Coronary artery (tissue), 2 donors: ENCODE results near the gene PSME2.

ENCODE experiments used
- DNase-seq: peaks from one replicate; pipeline ENCODE4 v3.0.0-alpha.2; 2017; ENCODE audit warnings: low spot score
- H3K27ac ChIP-seq, 2 donors: fragments of 200-600 bp; sonication (generic); one replicate each; pipeline ENCODE4 v1.5.1; 2016 to 2019
- H3K4me3 ChIP-seq: fragments of 200-600 bp; sonication (generic); 2 replicates; pipeline ENCODE4 v1.5.1; 2016; ENCODE audit warnings: mild to moderate bottlenecking, moderate library complexity
- TF ChIP-seq, protein P1 (sequence below): fragments of 200-600 bp; sonication (generic); IDR thresholded peaks from one replicate; pipeline ENCODE4 v1.5.1; 2019; ENCODE audit warnings: antibody characterized with exemption

PSME2 gene

DNA sequence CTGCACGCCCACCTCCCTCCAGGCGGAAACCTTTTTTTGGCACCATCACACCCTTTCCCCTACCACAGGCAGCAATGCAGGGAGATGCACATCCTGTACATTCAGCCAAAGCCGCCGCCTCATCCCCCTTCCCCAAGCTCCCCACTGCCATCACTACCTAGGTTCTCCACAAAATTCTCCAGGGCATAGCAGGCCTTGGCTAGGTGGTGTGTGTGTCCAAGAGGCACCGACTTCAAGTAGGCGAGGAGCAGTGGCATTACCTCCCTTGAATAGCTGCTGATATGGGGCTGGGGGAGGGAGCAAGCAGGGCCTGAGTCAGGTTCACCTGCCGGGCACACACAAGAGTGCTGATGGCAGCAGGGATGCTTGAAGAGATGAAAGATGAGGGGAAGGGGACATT lies 38.6 kb upstream of the PSME2 start:
- Histone ChIP-seq H3K4me3 (no peak overlapping the region), H3K27ac (no peak overlapping the region)
- TF ChIP-seq, protein P1, sequence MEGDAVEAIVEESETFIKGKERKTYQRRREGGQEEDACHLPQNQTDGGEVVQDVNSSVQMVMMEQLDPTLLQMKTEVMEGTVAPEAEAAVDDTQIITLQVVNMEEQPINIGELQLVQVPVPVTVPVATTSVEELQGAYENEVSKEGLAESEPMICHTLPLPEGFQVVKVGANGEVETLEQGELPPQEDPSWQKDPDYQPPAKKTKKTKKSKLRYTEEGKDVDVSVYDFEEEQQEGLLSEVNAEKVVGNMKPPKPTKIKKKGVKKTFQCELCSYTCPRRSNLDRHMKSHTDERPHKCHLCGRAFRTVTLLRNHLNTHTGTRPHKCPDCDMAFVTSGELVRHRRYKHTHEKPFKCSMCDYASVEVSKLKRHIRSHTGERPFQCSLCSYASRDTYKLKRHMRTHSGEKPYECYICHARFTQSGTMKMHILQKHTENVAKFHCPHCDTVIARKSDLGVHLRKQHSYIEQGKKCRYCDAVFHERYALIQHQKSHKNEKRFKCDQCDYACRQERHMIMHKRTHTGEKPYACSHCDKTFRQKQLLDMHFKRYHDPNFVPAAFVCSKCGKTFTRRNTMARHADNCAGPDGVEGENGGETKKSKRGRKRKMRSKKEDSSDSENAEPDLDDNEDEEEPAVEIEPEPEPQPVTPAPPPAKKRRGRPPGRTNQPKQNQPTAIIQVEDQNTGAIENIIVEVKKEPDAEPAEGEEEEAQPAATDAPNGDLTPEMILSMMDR, result no peak
- DNase-seq, result no peak

DNA sequence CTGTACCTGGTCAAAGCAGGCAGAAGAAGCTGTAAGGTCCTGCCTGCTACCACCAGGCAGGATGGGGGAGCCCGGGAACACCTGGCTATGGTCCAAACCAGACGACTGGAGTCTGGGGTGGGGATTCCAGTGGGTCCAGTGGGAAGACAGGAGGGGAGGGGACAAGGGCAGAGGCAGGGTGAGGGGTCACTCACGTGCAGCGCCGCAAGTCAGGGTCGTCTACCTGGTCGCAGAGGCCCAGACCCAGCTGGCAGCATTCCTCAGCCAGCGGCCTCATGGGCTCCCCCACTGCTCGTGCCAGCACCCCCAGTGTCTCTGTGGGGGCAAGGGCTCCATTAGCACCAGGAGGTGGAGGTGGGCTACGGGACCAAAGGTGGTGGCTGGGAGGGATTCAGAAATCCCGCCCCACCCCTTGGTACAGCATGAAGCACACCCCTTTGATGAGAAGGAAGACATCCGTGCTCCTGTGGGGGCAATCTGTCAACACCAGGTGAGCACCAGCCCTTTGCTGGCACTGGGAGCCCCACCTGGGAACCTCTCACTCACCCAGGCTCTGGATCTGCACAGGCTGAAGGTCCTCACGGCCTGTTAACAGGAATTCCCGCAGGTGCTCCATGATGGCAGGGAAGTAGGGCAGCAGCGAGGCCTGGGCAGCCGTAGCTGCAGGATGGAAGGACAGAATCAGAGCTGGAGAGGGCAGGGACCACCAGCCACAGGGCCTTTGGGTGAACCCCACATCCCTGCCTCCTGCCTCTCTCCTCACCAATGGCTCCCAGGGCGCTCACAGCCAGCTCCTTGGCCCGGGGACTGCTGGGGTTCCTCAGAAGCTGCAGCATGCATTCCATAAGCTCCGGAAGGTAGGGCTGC lies 37.9 kb upstream of the PSME2 start:
- DNase-seq, result peak; percentile 72
- Histone ChIP-seq H3K27ac (no peak overlapping the region), H3K4me3 (no peak overlapping the region)
- TF ChIP-seq, protein P1, result no peak

DNA sequence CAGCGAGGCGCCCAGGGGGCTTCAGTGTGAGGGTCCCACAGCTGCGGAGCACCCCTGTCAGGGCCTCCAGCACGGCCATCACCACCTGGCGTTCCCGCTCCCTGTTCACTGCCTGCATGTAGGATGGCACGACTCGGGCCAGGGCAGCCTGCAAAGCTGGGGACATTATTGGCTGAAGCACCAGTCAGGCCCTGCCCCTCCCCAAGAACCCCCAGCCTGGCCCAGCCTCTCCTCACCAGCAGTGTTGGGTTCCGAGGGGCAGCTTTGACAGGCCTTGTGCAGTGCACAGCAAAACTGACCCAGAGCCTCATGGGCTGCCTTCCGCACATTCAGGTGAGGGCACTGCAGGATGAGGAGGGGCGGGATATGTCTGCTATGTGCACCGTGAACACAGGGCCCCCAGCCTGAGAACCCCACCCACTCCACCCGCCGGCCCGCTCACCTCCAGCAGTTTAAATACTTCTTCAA lies 36.6 kb upstream of the PSME2 start:
- TF ChIP-seq, protein P1, result no peak
- DNase-seq, result peak; percentile 70
- Histone ChIP-seq H3K27ac (no peak overlapping the region), H3K4me3 (no peak overlapping the region)

DNA sequence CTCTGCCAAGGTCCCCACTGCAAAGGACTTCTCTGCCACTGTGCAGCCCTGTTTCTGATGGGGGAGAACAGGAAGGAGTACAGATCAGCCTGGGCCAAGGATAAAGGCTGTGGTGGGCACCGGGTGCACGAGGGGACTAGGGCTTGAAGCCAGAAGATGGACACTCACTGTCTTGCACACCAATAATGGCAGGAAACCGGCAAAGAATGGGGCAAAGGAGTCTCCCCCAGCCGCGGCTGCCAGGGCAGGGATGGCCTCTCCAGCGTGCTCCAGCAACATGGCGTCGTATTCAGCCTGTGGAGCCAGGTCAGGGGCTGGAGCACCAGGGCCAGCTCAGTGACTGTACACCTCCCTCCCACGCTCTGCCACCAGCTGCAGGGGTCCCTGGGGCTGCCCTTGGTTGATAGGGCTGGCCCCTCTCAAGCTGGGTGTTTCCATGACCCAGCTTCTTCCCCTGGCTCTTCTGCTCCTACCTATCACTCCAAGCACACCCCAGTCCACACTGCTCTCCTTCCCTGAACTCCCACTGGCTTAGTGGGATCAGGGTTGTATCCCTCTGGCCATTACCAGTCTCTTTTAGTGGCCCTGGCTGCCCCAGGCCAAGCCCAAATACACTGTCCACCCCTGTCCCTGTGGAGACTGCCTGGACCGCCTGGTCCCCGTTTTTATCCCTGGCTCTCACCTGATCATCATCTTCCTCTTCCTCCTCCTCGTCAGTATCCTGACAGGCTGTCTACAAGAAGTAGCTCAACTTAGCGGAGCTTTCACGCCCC lies 35.9 kb upstream of the PSME2 start:
- DNase-seq, result peak; percentile 71
- Histone ChIP-seq H3K4me3 (no peak overlapping the region), H3K27ac (no peak overlapping the region)
- TF ChIP-seq, protein P1, result no peak

DNA sequence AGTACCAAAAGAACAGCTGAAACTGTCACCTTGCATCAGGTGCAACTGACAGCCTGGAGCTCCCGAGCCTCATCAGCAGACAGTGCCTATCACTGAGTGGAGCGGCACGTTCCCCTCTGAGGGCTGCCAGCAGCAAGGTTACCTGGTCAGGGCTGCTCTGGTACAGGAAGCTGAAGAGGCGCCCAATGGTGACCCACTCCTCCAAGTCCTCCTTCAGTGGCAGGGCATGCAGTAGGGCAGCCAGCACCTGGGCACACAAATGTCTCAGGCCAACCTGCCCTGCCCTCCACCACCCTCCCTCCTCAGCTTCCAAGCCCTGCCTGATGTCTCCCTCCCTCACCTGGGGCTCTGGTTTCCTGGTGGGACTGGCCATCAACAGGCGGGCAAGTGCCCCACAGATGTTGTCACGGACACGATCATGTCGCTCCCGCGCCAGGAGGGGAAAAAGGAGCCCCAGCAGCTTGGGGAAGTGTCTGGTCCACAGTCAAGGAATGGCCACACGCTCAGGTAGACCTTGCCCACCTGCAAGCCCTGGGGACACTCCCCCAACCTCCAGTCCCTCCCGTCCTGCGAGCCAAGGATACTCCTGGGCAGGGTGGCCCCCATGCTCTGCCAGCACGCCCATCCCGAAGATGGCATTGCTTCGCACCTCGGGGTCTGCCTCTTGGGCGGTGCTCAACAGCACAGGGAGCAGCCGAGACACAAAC lies 35.1 kb upstream of the PSME2 start:
- H3K27ac ChIP-seq, result no peak overlapping the region
- TF ChIP-seq, protein P1, result no peak
- peak; percentile 70 for DNase-seq

DNA sequence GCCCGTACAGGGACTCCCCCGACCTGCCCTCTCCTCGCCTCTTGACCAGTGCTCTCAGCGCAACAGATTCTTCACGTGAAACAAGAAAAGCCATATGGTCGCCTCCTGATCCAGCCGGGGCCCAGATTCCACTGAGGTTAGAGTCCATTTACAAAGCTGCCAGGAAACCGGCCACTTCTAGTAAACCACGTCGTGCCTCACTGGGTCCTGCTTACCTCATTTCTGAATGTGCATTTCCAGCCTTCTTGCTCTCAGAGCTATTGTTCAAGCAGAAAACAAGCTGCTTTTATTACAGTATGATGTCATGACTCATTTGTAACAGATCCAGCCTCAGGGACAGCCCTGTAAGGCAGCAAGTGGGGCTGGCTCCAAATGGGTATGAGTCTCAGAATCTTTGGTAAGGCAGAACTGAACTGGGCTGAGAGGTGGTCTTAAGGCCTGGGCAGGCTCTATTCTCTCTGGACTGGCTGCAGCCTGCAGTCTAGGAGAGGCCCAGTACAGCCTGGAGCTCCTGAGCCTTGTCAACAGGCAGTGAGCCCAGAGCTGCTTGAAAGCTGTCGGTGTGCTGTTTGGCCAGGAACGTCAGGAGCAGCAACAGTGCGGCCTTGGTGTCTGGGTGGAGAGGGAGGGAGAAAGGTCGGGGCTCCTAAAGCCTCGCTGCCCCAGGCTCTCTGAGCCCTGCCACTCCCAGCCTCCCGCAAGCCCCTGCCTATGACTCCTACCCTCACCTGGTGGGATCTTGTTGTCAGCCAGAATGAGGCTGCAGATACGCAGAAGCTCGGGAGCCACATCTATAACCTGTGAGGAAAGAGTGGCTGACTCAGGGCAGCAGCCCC lies 33.8 kb upstream of the PSME2 start:
- H3K4me3 ChIP-seq, result no peak overlapping the region
- TF ChIP-seq, protein P1, result no peak
- H3K27ac ChIP-seq, result peak overlapping the region in 1 of 2 donors; percentile 77
- DNase-seq, result peak; percentile 74

More for the DNA sequence above, 35.1 kb upstream of the PSME2 start:
- H3K4me3 ChIP-seq, result no peak overlapping the region
